SH-SY5Y (cell line): Measurements from ENCODE around the gene GZF1.

Experiments
- GATA2 ChIP-seq: IDR thresholded peaks from 2 replicates; pipeline ENCODE4 v1.6.1; 2011; ENCODE audit warnings: mild to moderate bottlenecking, low read depth, low read length
- GATA3 ChIP-seq: IDR thresholded peaks from 2 replicates; pipeline ENCODE4 v1.6.1; 2011; ENCODE audit warnings: low read depth, mild to moderate bottlenecking, low read length, moderate library complexity

- TF ChIP-seq GATA2 (no peak), GATA3 (no peak)
Observed at GRCh38 chr20:23361476-23362391, at the start of gene GZF1.
